Measurements from ENCODE around the gene ACAD8. TPM values are rescaled to one million over a fixed set of nuclear protein-coding genes. Genes with fewer than 3 reads are reported as not detected.
"Not testable (repeated sequence)": the region's sequence is repeated elsewhere in the genome, so short reads cannot be mapped to it uniquely, and the experiment has no call there.

ACAD8 gene
- total RNA-seq, 1 donor from 2014 or later: 37.6 TPM

GRCh38 chr11:134276396-134277182, 23.2 kb downstream of the ACAD8 start:
- Mint-ChIP-seq H3K4me1 (ENCODE audit: low read depth) (peaks cover 4% of the 10 kb centered on the region), H3K36me3 (ENCODE audit: insufficient read depth) (no peaks in the 10 kb centered on the region), H3K4me3 (ENCODE audit: low read depth) (peak overlapping the region; percentile 63), H3K27ac (no peak overlapping the region), H3K9me3 (ENCODE audit: low read depth) (no peaks in the 10 kb centered on the region), H3K27me3 (peaks cover 84% of the 10 kb centered on the region)
- TF ChIP-seq CTCF (IDR thresholded peaks at IDR 0.05; ENCODE audit: unreplicated experiment): no peak
- no peak for DNase-seq (ENCODE audit: low spot score, unreplicated experiment)

GRCh38 chr11:134277183-134278001, 24.0 kb downstream of the ACAD8 start:
- Mint-ChIP-seq H3K4me3 (ENCODE audit: low read depth) (peak overlapping the region; percentile 63), H3K27me3 (peaks cover 80% of the 10 kb centered on the region), H3K27ac (no peak overlapping the region), H3K9me3 (ENCODE audit: low read depth) (no peaks in the 10 kb centered on the region), H3K4me1 (ENCODE audit: low read depth) (peaks cover 4% of the 10 kb centered on the region), H3K36me3 (ENCODE audit: insufficient read depth) (no peaks in the 10 kb centered on the region)
- DNase-seq (ENCODE audit: low spot score, unreplicated experiment): no peak
- no peak for TF ChIP-seq CTCF (IDR thresholded peaks at IDR 0.05; ENCODE audit: unreplicated experiment)

- peaks cover 73% of the 10 kb centered on the region for H3K27me3 Mint-ChIP-seq
- H3K36me3 Mint-ChIP-seq (ENCODE audit: insufficient read depth): no peaks in the 10 kb centered on the region
- H3K4me3 Mint-ChIP-seq (ENCODE audit: low read depth): no peak overlapping the region
- no peak for TF ChIP-seq CTCF (IDR thresholded peaks at IDR 0.05; ENCODE audit: unreplicated experiment)
- no peak for DNase-seq (ENCODE audit: low spot score, unreplicated experiment)
- H3K9me3 Mint-ChIP-seq (ENCODE audit: low read depth): no peaks in the 10 kb centered on the region
- H3K27ac Mint-ChIP-seq: no peak overlapping the region
- H3K4me1 Mint-ChIP-seq (ENCODE audit: low read depth): peaks cover 4% of the 10 kb centered on the region
Observed at GRCh38 chr11:134278356-134278755, 25.0 kb downstream of the ACAD8 start.

GRCh38 chr11:134281635-134282034, 28.3 kb downstream of the ACAD8 start:
- not testable (repeated sequence) for H3K4me3 Mint-ChIP-seq (ENCODE audit: low read depth); H3K9me3 Mint-ChIP-seq (ENCODE audit: low read depth); DNase-seq (ENCODE audit: low spot score, unreplicated experiment); H3K4me1 Mint-ChIP-seq (ENCODE audit: low read depth); H3K36me3 Mint-ChIP-seq (ENCODE audit: insufficient read depth); H3K27ac Mint-ChIP-seq
- H3K27me3 Mint-ChIP-seq: peaks cover 53% of the 10 kb centered on the region

- H3K36me3 Mint-ChIP-seq (ENCODE audit: insufficient read depth): no peaks in the 10 kb centered on the region
- no peak for TF ChIP-seq CTCF (IDR thresholded peaks at IDR 0.05; ENCODE audit: unreplicated experiment)
- H3K27me3 Mint-ChIP-seq: peaks cover 49% of the 10 kb centered on the region
- H3K4me3 Mint-ChIP-seq (ENCODE audit: low read depth): no peak overlapping the region
- no peaks in the 10 kb centered on the region for H3K9me3 Mint-ChIP-seq (ENCODE audit: low read depth)
- DNase-seq (ENCODE audit: low spot score, unreplicated experiment): no peak
- peaks cover under 1% of the 10 kb centered on the region for H3K4me1 Mint-ChIP-seq (ENCODE audit: low read depth)
- peak overlapping the region; percentile 31 for H3K27ac Mint-ChIP-seq
Observed at GRCh38 chr11:134282121-134283045, 29.0 kb downstream of the ACAD8 start.

Measured in progenitor cell of endocrine pancreas (in vitro differentiated cells).